K562 (cell line): ENCODE results near the gene EIF1B. TPM values are rescaled to one million over a fixed set of nuclear protein-coding genes. Genes with fewer than 3 reads are reported as not detected.

ENCODE experiments used
- ATAC-seq: fragments of 200-7000 bp; cut with Tn5 transposase; 3 replicates; pipeline ENCODE4 v1.9.1; 2020; ENCODE audit warnings: moderate library complexity
- BruUV-seq: library from RNA; stranded (reverse); fragments of 400-500 nt; replicated peaks from 2 replicates; lab custom pipeline; 2021; lab: Mats Ljungman, UMichigan
- CTCF ChIA-PET: fragments of 300-600 bp; formaldehyde crosslinking; extraction: SDS; loops from one replicate; lab custom pipeline; 2021; ENCODE audit warnings: low intra/inter-chr PET ratio; lab: Yijun Ruan, JAX
- POLR2A ChIA-PET: fragments of 300-600, 350-650 bp; sonication (Branson Sonifier 250); formaldehyde crosslinking; extraction: SDS; loops from one replicate; lab custom pipeline; 2021; ENCODE audit warnings: antibody characterized with exemption, inconsistent platforms; lab: Yijun Ruan, JAX
- DNase-seq, 4 experiments: peaks; one replicate each; pipeline versions ENCODE4 v3.0.0 to v3.0.0-alpha.2; 2011 to 2018; ENCODE audit warnings: low spot score in 3 of 4, mixed read lengths in 3 of 4; ENCODE audit errors: extremely low read depth in 1 of 4
- FAIRE-seq: peaks from 2 replicates; lab custom pipeline; 2011; peaks lifted over from hg19 to GRCh38; lab: Jason Lieb, UNC
- H2AFZ ChIP-seq: 2 replicates; pipeline ENCODE4 v1.6.0; 2011; ENCODE audit warnings: low read depth, low read length, control low read depth, inconsistent platforms
- H3K27ac ChIP-seq: fragments of 200-600 bp; 3 replicates; pipeline ENCODE4 v1.8.0; 2011; ENCODE audit warnings: low read depth, mild to moderate bottlenecking, control low read depth, inconsistent platforms, low read length, moderate library complexity, mixed read lengths; ENCODE audit errors: extremely low read depth
- H3K27me3 ChIP-seq, 2 experiments: fragments of 300-600 bp in 1 of 2; 2 replicates in 1 of 2; 3 replicates in 1 of 2; pipeline versions ENCODE4 v1.6.0 to v1.8.0; 2011; ENCODE audit warnings: inconsistent platforms in 2 of 2, low read length in 2 of 2, mild to moderate bottlenecking in 1 of 2, mixed read lengths in 1 of 2, moderate library complexity in 1 of 2; ENCODE audit not compliant: control insufficient read depth in 2 of 2, insufficient read depth in 2 of 2
- H3K36me3 ChIP-seq: fragments of 300-600 bp; 3 replicates; pipeline ENCODE4 v1.8.0; 2011; ENCODE audit warnings: mild to moderate bottlenecking, low read length, inconsistent platforms; ENCODE audit not compliant: control insufficient read depth, insufficient read depth
- H3K4me1 ChIP-seq, 2 experiments: fragments of 200-600 bp in 1 of 2; replicated peaks in 1 of 2; 2 replicates in 1 of 2; 3 replicates in 1 of 2; pipeline versions ENCODE4 v1.5.1 to v1.8.0; 2011; ENCODE audit warnings: inconsistent platforms in 2 of 2, low read length in 2 of 2, mild to moderate bottlenecking in 1 of 2, mixed read lengths in 1 of 2, moderate library complexity in 1 of 2; ENCODE audit not compliant: control insufficient read depth in 2 of 2, insufficient read depth in 2 of 2
- H3K4me2 ChIP-seq: 2 replicates; pipeline ENCODE4 v1.6.1; 2011; ENCODE audit warnings: low read length, control low read depth, inconsistent platforms, mixed read lengths; ENCODE audit not compliant: insufficient read depth
- H3K4me3 ChIP-seq: fragments of 200-600 bp; sonication (generic), shearing (Covaris generic); 2 replicates; pipeline ENCODE4 v1.5.1; 2016; ENCODE audit warnings: control low read depth, inconsistent platforms
- H3K79me2 ChIP-seq: fragments of 200-600 bp; 3 replicates; pipeline ENCODE4 v1.8.0; 2011; ENCODE audit warnings: low read length, inconsistent platforms; ENCODE audit not compliant: control insufficient read depth, insufficient read depth
- H3K9ac ChIP-seq, 2 experiments: 2 replicates each; pipeline versions ENCODE4 v1.6.0 to v1.6.1; 2011; ENCODE audit warnings: low read depth in 2 of 2, low read length in 2 of 2, control low read depth in 1 of 2, inconsistent platforms in 1 of 2, mild to moderate bottlenecking in 1 of 2, mixed read lengths in 1 of 2; ENCODE audit not compliant: insufficient read depth in 1 of 2
- H3K9me1 ChIP-seq: one replicate; pipeline ENCODE4 v1.6.0; 2011; ENCODE audit warnings: inconsistent platforms, mild to moderate bottlenecking, low read length, moderate library complexity; ENCODE audit not compliant: control insufficient read depth, insufficient read depth
- H3K9me3 ChIP-seq: replicated peaks from 2 replicates; pipeline ENCODE4 v1.5.1; 2011; ENCODE audit warnings: low read depth, low read length, inconsistent platforms; ENCODE audit not compliant: control insufficient read depth, insufficient read depth
- H4K20me1 ChIP-seq: replicated peaks from 2 replicates; pipeline ENCODE4 v1.6.1; 2011; ENCODE audit warnings: low read length, inconsistent platforms, mixed read lengths; ENCODE audit not compliant: control insufficient read depth, insufficient read depth
- KDM2B ChIP-seq: fragments of 250-450 bp; sonication (Bioruptor Pico); IDR thresholded peaks from 2 replicates; pipeline ENCODE4 v1.8.0; 2021; ENCODE audit warnings: mild to moderate bottlenecking, moderate library complexity
- KDM5B ChIP-seq: fragments of 200-600 bp; sonication (generic); IDR thresholded peaks from 2 replicates; pipeline ENCODE4 v1.6.1; 2012; ENCODE audit warnings: low read depth, mild to moderate bottlenecking, moderate library complexity, low read length, control low read depth, inconsistent platforms; ENCODE audit not compliant: insufficient replicate concordance
- RBM15 ChIP-seq: fragments of 200-400 bp; formaldehyde crosslinking; IDR thresholded peaks from 2 replicates; pipeline ENCODE4 v1.6.1; 2018; ENCODE audit warnings: mild to moderate bottlenecking, low read length, moderate library complexity; ENCODE audit not compliant: insufficient read depth
- STAG1 ChIP-seq: sonication (generic); formaldehyde crosslinking; IDR thresholded peaks from 2 replicates; pipeline ENCODE4 v1.5.0; 2020; ENCODE audit warnings: missing genetic modification reagents, borderline replicate concordance
- ZNF354B ChIP-seq: fragments of 250-450 bp; sonication (Bioruptor Pico); IDR thresholded peaks from 2 replicates; pipeline ENCODE4 v1.4.0; 2020
- ZNF445 ChIP-seq: fragments of 250-450 bp; sonication (Bioruptor Pico); IDR thresholded peaks from 2 replicates; pipeline ENCODE4 v1.4.0; 2020; ENCODE audit warnings: low read depth, mild to moderate bottlenecking, moderate library complexity
- WGBS: fragments of 100-300 bp; shearing (Covaris generic); methylation state at CpG from one replicate; pipeline ENCODE4 v1.1.6; 2016; ENCODE audit warnings: low coverage, mixed read lengths; ENCODE audit not compliant: insufficient coverage; ENCODE audit errors: missing lambda C conversion rate; 5-methylcytosine and 5-hydroxymethylcytosine counted together
- in situ Hi-C: fragments of 300-500 bp; cut with MboI; formaldehyde crosslinking; loops from 4 replicates; pipeline ENCODE4 v1.15.0; 2018; ENCODE audit warnings: inconsistent platforms, mixed read lengths
- intact Hi-C: fragments of 100-400 bp; cut with micrococcal nuclease; formaldehyde crosslinking; loops from 2 replicates; pipeline ENCODE4 v1.14.2; 2022
- polyA plus RNA-seq, 8 experiments: library from polyadenylated mRNA; depleted of rRNA in 4 of 8; stranded (reverse) in 5 of 8; unstranded in 3 of 8; fragments of >200 nt; fragmentation: Nextera tagmentation in 2 of 8; fragmentation: Illumina TruSeq in 1 of 8; extraction: Ambion mirVana in 2 of 8; extraction: Trizol in 1 of 8; gene quantifications; 2 replicates each; pipeline versions ENCODE4 v1.2.1 to v1.2.3, GENCODE V29; 2011 to 2014; ENCODE audit warnings: inconsistent platforms in 1 of 8, missing spikeins in 1 of 8
- total RNA-seq, 7 experiments: library from RNA; depleted of rRNA in 6 of 7; stranded (reverse); fragments of >200 nt in 6 of 7; fragmentation: Illumina TruSeq in 2 of 7; extraction: Trizol in 2 of 7; gene quantifications; 2 replicates each; pipeline versions ENCODE4 v1.2.1 to v1.2.3, GENCODE V29; 2011 to 2021; ENCODE audit warnings: low replicate concordance in 1 of 7
- TF ChIP-seq, protein P1 (sequence below), 2 experiments: fragments of 450-650 bp in 1 of 2; sonication (generic) in 1 of 2; formaldehyde crosslinking in 1 of 2; IDR thresholded peaks in 1 of 2; conservative IDR thresholded peaks in 1 of 2; 2 replicates each; pipeline versions ENCODE4 v1.6.1 to v1.8.1; 2016 to 2023; ENCODE audit warnings: mild to moderate bottlenecking in 2 of 2, moderate library complexity in 2 of 2, inconsistent platforms in 1 of 2, missing genetic modification reagents in 1 of 2
- TF ChIP-seq, protein P2 (sequence below): sonication (generic); formaldehyde crosslinking; IDR thresholded peaks from 2 replicates; pipeline ENCODE4 v1.9.0; 2022; ENCODE audit warnings: mild to moderate bottlenecking, missing genetic modification reagents
- TF ChIP-seq, protein P3 (sequence below): sonication (generic); formaldehyde crosslinking; IDR thresholded peaks from 2 replicates; pipeline ENCODE4 v1.8.1; 2023; ENCODE audit warnings: mild to moderate bottlenecking, missing genetic modification reagents
- TF ChIP-seq, protein P4 (sequence below): fragments of 250-450 bp; sonication (Bioruptor Pico); IDR thresholded peaks from 2 replicates; pipeline ENCODE4 v1.4.0; 2020

The EIF1B gene
- total and polyA plus RNA-seq, 9 of the 15 experiments (the other 6 are each of a cell fraction or from before 2014, with no cell fraction given), result 18.1 to 184 (median 78.9) TPM

DNA sequence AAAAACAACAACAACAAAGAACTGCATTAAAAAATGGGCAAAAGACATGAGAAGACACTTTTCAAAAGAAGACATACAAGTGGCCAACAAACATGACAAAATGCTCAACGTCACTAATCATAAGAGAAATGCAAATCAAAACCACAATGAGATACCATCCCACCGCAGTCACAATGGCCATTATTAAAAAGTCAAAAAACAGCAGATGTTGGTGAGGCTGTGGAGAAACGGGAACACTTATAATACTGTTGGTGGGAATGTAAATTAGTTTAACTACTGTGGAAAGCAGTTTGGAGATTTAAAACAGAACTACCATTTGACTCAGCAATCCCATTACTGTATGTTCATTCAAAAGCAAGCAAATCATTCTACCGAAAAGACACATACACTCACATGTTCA is 15.1 kb downstream of the EIF1B start:
- Histone ChIP-seq H4K20me1 (no peaks in the 10 kb centered on the region), H3K79me2 (no peaks in the 10 kb centered on the region), H2AFZ (no peak overlapping the region), H3K9me3 (no peaks in the 10 kb centered on the region), H3K4me2 (no peak overlapping the region), H3K4me3 (no peak overlapping the region), H3K9me1 (no peaks in the 10 kb centered on the region), H3K27me3 (peaks cover 0 to 5% of the 10 kb centered on the region in 2 experiments; a peak in 1 of 5 replicates), H3K9ac (no peak overlapping the region), H3K4me1 (peaks cover 0 to 8% of the 10 kb centered on the region in 2 experiments; a peak in 3 of 5 replicates), H3K36me3 (no peaks in the 10 kb centered on the region), H3K27ac (no peak overlapping the region)
- BruUV-seq, result no TSS peak
- FAIRE-seq (no peak), ATAC-seq (no peak), DNase-seq (no peak)
- 4% methylated on average over 4 of the region's 4 CpGs for WGBS
- ChIA-PET CTCF (no interaction called here), POLR2A (interaction anchor here (2.1 kb wide), 1 partner anchor 9 kb away, joined by 5 read pairs; no protein-coding TSS in a partner anchor)
- TF ChIP-seq RBM15 (no peak), KDM2B (no peak), ZNF354B (CRISPR knock-in tag) (no peak), KDM5B (no peak), STAG1 (no peak), ZNF445 (no peak)
- TF ChIP-seq, protein P1, sequence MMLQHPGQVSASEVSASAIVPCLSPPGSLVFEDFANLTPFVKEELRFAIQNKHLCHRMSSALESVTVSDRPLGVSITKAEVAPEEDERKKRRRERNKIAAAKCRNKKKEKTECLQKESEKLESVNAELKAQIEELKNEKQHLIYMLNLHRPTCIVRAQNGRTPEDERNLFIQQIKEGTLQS (IDR thresholded peaks at IDR 0.05), result no peak
- TF ChIP-seq, protein P1 (CRISPR knock-in tag; conservative IDR thresholded peaks at IDR 0.05), result no peak
- TF ChIP-seq, protein P2, sequence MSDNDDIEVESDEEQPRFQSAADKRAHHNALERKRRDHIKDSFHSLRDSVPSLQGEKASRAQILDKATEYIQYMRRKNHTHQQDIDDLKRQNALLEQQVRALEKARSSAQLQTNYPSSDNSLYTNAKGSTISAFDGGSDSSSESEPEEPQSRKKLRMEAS (CRISPR knock-in tag), result no peak
- TF ChIP-seq, protein P3, sequence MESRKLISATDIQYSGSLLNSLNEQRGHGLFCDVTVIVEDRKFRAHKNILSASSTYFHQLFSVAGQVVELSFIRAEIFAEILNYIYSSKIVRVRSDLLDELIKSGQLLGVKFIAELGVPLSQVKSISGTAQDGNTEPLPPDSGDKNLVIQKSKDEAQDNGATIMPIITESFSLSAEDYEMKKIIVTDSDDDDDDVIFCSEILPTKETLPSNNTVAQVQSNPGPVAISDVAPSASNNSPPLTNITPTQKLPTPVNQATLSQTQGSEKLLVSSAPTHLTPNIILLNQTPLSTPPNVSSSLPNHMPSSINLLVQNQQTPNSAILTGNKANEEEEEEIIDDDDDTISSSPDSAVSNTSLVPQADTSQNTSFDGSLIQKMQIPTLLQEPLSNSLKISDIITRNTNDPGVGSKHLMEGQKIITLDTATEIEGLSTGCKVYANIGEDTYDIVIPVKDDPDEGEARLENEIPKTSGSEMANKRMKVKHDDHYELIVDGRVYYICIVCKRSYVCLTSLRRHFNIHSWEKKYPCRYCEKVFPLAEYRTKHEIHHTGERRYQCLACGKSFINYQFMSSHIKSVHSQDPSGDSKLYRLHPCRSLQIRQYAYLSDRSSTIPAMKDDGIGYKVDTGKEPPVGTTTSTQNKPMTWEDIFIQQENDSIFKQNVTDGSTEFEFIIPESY, result no peak
- TF ChIP-seq, protein P4, sequence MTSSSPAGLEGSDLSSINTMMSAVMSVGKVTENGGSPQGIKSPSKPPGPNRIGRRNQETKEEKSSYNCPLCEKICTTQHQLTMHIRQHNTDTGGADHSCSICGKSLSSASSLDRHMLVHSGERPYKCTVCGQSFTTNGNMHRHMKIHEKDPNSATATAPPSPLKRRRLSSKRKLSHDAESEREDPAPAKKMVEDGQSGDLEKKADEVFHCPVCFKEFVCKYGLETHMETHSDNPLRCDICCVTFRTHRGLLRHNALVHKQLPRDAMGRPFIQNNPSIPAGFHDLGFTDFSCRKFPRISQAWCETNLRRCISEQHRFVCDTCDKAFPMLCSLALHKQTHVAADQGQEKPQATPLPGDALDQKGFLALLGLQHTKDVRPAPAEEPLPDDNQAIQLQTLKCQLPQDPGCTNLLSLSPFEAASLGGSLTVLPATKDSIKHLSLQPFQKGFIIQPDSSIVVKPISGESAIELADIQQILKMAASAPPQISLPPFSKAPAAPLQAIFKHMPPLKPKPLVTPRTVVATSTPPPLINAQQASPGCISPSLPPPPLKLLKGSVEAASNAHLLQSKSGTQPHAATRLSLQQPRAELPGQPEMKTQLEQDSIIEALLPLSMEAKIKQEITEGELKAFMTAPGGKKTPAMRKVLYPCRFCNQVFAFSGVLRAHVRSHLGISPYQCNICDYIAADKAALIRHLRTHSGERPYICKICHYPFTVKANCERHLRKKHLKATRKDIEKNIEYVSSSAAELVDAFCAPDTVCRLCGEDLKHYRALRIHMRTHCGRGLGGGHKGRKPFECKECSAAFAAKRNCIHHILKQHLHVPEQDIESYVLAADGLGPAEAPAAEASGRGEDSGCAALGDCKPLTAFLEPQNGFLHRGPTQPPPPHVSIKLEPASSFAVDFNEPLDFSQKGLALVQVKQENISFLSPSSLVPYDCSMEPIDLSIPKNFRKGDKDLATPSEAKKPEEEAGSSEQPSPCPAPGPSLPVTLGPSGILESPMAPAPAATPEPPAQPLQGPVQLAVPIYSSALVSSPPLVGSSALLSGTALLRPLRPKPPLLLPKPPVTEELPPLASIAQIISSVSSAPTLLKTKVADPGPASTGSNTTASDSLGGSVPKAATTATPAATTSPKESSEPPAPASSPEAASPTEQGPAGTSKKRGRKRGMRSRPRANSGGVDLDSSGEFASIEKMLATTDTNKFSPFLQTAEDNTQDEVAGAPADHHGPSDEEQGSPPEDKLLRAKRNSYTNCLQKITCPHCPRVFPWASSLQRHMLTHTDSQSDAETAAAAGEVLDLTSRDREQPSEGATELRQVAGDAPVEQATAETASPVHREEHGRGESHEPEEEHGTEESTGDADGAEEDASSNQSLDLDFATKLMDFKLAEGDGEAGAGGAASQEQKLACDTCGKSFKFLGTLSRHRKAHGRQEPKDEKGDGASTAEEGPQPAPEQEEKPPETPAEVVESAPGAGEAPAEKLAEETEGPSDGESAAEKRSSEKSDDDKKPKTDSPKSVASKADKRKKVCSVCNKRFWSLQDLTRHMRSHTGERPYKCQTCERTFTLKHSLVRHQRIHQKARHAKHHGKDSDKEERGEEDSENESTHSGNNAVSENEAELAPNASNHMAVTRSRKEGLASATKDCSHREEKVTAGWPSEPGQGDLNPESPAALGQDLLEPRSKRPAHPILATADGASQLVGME (CRISPR knock-in tag), result no peak
- in situ Hi-C loops (loop anchor here (5.0 kb wide), 2 partner anchors 108 to 1558 kb away; no protein-coding TSS in a partner anchor), intact Hi-C loops (loop anchor here (5.0 to 10.0 kb wide), 2 partner anchors 390 to 1558 kb away; no protein-coding TSS in a partner anchor)
